Uterus (tissue), 4 donors: ENCODE measurements around the gene TMPRSS13. TPM values are rescaled to one million over a fixed set of nuclear protein-coding genes. Genes with fewer than 3 reads are reported as not detected.

Experiments
- DNase-seq, 2 donors: peaks; one replicate each; pipeline ENCODE4 v3.0.0-alpha.2; 2019 to 2020
- H3K27ac ChIP-seq, 2 donors: fragments of 200-600 bp; sonication (generic); 1 replicate in 1 of 2; 2 replicates in 1 of 2; pipeline ENCODE4 v1.5.1; 2016 to 2018
- H3K27me3 ChIP-seq, 2 donors: fragments of 200-600 bp; sonication (generic); one replicate each; pipeline ENCODE4 v1.5.1; 2018 to 2019; ENCODE audit warnings: control low read depth in 1 of 2
- H3K36me3 ChIP-seq, 2 donors: fragments of 200-600 bp; sonication (generic); one replicate each; pipeline ENCODE4 v1.5.1; 2019; ENCODE audit warnings: control low read depth in 1 of 2
- H3K4me1 ChIP-seq, 2 donors: fragments of 200-600 bp; sonication (generic); one replicate each; pipeline ENCODE4 v1.5.1; 2018 to 2019; ENCODE audit warnings: control low read depth in 1 of 2
- H3K4me3 ChIP-seq, 2 donors: fragments of 200-600 bp; sonication (generic); 1 replicate in 1 of 2; 2 replicates in 1 of 2; pipeline ENCODE4 v1.5.1; 2018 to 2019; ENCODE audit warnings: mild to moderate bottlenecking in 1 of 2
- H3K9me3 ChIP-seq, 2 donors: fragments of 200-600 bp; sonication (generic); one replicate each; pipeline ENCODE4 v1.5.1; 2019; ENCODE audit warnings: control low read depth in 1 of 2
- POLR2A ChIP-seq, 2 donors: fragments of 450-650 bp; IDR thresholded peaks; one replicate each; pipeline ENCODE4 v1.6.1; 2016; ENCODE audit warnings: antibody characterized with exemption in 2 of 2, mild to moderate bottlenecking in 1 of 2, moderate library complexity in 1 of 2
- intact Hi-C: fragments of 100-400 bp; cut with DNase I; formaldehyde crosslinking; loops from one replicate; pipeline ENCODE4 v1.15.1; 2023; ENCODE audit warnings: low total_unique reads
- total RNA-seq, 4 donors: library from RNA; depleted of rRNA in 3 of 4; stranded (reverse); fragments of >200 nt in 3 of 4; gene quantifications; one replicate each; pipeline versions ENCODE4 v1.1.0 to v1.2.4, GENCODE V29; 2014 to 2023
- TF ChIP-seq, protein P1 (sequence below), 4 experiments: fragments of 200-600 bp in 2 of 4; fragments of 450-650 bp in 2 of 4; sonication (generic) in 2 of 4; IDR thresholded peaks; one replicate each; pipeline ENCODE4 v1.5.1; 2016 to 2019; ENCODE audit warnings: antibody characterized with exemption in 4 of 4, mild to moderate bottlenecking in 2 of 4, moderate library complexity in 1 of 4
- donor health status: DM: yes; HTN: yes; CAD: no.

The TMPRSS13 gene
- total RNA-seq, 4 donors from 2014 or later: 0.15 to 0.90 (median 0.51) TPM; not detected in 1

DNA sequence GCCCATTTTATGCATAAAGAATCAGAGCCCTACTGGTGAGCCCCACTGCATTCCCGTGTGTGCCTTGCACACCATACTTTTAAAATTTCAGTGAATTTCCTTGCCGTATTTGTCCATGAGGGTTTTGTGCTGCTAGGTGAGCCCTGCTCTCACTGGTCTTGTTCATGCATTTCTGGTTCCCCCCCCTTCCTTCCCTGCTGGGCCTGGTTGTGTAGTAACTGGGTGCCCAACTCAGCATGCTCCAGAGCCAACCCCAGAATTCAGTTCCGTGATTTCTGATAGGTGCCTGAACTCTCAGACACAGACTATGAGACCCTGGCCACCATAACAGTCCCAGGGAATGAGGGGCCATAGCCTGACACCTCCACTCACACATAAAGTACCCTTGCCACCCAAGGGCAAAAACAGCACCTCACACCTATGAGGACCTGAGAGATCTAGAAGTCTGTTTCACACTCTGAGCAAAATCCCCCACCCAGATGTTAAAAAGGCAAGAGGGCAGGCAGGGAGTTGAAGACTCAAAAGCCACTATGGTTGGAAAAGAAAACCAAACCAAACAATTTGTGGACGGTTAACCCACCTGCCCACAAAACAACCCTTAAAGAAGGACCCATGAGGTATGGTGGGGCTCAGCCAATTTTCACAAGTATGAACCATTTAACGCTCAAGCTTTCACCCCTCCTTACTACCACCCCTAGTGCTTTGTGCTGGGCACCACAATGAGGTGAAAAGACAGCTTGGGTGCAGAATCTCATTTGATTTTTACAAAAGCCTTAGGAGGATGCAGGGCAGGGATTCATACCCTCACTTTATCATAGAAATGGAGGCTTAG, 40.2 kb upstream of the TMPRSS13 start:
- no peaks in the 10 kb centered on the region for H3K27me3 ChIP-seq
- H3K9me3 ChIP-seq: no peaks in the 10 kb centered on the region
- H3K4me1 ChIP-seq: no peaks in the 10 kb centered on the region
- intact Hi-C loops: no loop called here
- no peak overlapping the region for H3K4me3 ChIP-seq
- TF ChIP-seq POLR2A (IDR thresholded peaks at IDR 0.05): no peak
- TF ChIP-seq, protein P1, sequence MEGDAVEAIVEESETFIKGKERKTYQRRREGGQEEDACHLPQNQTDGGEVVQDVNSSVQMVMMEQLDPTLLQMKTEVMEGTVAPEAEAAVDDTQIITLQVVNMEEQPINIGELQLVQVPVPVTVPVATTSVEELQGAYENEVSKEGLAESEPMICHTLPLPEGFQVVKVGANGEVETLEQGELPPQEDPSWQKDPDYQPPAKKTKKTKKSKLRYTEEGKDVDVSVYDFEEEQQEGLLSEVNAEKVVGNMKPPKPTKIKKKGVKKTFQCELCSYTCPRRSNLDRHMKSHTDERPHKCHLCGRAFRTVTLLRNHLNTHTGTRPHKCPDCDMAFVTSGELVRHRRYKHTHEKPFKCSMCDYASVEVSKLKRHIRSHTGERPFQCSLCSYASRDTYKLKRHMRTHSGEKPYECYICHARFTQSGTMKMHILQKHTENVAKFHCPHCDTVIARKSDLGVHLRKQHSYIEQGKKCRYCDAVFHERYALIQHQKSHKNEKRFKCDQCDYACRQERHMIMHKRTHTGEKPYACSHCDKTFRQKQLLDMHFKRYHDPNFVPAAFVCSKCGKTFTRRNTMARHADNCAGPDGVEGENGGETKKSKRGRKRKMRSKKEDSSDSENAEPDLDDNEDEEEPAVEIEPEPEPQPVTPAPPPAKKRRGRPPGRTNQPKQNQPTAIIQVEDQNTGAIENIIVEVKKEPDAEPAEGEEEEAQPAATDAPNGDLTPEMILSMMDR (IDR thresholded peaks at IDR 0.05): no peak
- H3K27ac ChIP-seq: no peak overlapping the region
- no peaks in the 10 kb centered on the region for H3K36me3 ChIP-seq
- DNase-seq: no peak

DNA sequence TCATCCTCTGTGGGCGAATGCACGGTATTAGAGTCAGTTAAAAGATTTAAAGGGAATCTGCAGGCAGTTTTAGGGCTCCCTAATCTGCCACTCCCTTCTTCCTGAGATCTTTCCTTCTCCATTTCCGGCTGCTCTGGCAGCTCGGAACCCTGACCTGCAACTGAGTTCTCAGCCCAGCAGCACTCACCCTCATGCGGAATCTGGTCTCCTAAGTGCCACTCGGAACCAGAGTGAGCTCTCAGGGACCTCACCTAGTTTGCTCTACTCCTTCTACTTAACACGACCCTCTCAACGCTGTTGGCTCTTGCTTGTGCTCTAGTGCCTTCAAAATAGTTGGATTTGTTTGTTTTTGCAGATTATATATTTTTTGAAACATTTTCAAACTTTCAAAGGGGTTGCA, 37.7 kb upstream of the TMPRSS13 start:
- TF ChIP-seq, protein P1 (IDR thresholded peaks at IDR 0.05): no peak
- no peak for TF ChIP-seq POLR2A (IDR thresholded peaks at IDR 0.05)
- no peak for DNase-seq
- Histone ChIP-seq H3K36me3 (no peaks in the 10 kb centered on the region), H3K27ac (no peak overlapping the region), H3K4me1 (no peaks in the 10 kb centered on the region), H3K27me3 (no peaks in the 10 kb centered on the region), H3K4me3 (no peak overlapping the region), H3K9me3 (no peaks in the 10 kb centered on the region)
- intact Hi-C loops: no loop called here

DNA sequence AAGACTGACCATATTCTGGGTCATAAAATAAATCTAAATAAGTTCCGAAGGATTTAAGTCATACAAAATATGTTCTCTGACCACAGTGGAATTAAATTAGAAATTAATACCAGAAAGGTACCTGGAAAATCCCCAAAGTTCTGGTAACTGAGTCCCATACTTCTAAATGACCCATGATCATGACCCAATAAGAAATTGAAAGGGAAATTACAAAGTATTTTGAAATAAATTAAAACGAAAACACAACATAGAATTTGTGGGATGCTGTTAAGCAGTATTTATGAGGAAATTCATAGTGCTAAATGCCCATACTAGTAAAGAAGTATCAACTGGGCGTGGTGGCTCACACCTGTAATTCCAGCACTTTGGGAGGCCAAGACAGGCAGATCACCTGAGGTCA, 33.6 kb upstream of the TMPRSS13 start:
- DNase-seq: no peak
- Histone ChIP-seq H3K4me3 (no peak overlapping the region), H3K27ac (no peak overlapping the region), H3K27me3 (no peaks in the 10 kb centered on the region), H3K4me1 (no peaks in the 10 kb centered on the region), H3K36me3 (no peaks in the 10 kb centered on the region), H3K9me3 (no peaks in the 10 kb centered on the region)
- intact Hi-C loops: no loop called here
- no peak for TF ChIP-seq POLR2A (IDR thresholded peaks at IDR 0.05)
- TF ChIP-seq, protein P1 (IDR thresholded peaks at IDR 0.05): no peak

DNA sequence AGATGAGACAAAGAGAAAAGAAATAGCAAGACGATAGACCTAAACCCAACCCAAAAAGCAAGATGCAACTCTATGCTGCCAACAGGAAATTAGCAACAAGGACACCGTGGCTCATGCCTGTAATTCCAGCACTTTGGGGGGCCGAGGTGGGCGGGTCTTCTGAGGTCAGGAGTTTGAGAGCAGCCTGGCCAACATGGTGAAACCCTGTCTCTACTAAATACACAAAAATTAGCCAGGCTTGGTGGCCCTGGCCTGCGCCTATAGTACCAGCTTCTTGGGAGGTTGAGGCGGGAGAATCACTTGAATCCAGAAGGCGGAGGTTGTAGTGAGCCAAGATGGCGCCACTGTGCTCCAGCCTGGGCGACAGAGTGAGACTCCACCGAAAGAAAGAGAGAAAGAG, 32.7 kb upstream of the TMPRSS13 start:
- H3K4me3 ChIP-seq: no peak overlapping the region
- no peaks in the 10 kb centered on the region for H3K9me3 ChIP-seq
- intact Hi-C loops: no loop called here
- TF ChIP-seq, protein P1 (IDR thresholded peaks at IDR 0.05): no peak
- TF ChIP-seq POLR2A (IDR thresholded peaks at IDR 0.05): no peak
- H3K27ac ChIP-seq: no peak overlapping the region
- no peaks in the 10 kb centered on the region for H3K4me1 ChIP-seq
- no peaks in the 10 kb centered on the region for H3K36me3 ChIP-seq
- DNase-seq: no peak
- H3K27me3 ChIP-seq: no peaks in the 10 kb centered on the region

DNA sequence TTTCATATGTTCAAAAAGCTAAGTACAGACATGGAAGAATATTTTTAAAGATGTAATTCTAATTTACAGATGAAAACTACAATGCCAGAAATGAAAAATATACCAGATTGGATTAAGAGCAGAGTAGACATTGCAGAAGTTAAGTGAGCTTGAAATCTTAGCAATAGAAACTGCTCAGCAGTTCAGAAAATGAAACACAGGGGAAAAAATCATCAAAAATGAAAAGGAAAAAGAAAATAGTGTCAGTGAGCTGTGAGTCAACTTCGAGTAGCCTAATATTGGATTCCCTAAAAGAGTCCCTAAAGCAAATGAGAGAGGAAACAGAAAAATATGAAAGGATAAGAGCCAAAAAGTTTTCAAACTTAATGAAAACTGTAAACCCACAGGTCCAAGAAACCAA, 31.2 kb upstream of the TMPRSS13 start:
- H3K36me3 ChIP-seq: no peaks in the 10 kb centered on the region
- no peaks in the 10 kb centered on the region for H3K9me3 ChIP-seq
- no peaks in the 10 kb centered on the region for H3K27me3 ChIP-seq
- DNase-seq: no peak
- intact Hi-C loops: no loop called here
- no peak overlapping the region for H3K4me3 ChIP-seq
- no peak overlapping the region for H3K27ac ChIP-seq
- TF ChIP-seq, protein P1 (IDR thresholded peaks at IDR 0.05): no peak
- no peak for TF ChIP-seq POLR2A (IDR thresholded peaks at IDR 0.05)
- H3K4me1 ChIP-seq: no peaks in the 10 kb centered on the region
